NCI-H226 (cell line): ENCODE results near the gene CACNA2D1.
A peak's percentile ranks its signal among the peaks of the same experiment; 100 is the strongest.

Experiments used
- DNase-seq: peaks from one replicate; pipeline ENCODE4 v3.0.0-alpha.2; 2015

The CACNA2D1 gene

DNA sequence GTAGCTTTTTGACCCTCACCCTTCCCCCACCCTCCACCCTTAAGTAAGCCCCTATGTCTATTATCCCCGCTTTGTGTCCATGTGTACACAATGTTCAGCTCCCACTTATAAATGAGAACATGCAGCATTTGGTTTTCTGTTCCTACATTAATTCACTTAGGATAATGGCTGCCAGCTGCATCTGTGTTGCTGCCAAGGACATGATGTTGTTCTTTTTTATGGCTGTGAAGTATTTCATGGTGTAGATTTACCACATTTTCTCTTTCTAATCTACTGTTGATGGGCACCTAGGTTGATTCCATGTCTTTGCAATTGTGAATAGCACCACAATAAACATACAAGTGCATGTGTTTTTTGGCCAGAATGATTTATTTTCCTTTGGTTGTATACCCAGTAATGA lies 232.2 kb downstream of the CACNA2D1 start:
- DNase-seq, result no peak

GRCh38 chr7:82210416-82211184 lies 233.0 kb downstream of the CACNA2D1 start:
- no peak for DNase-seq

GRCh38 chr7:82209179-82209747 lies 234.3 kb downstream of the CACNA2D1 start:
- DNase-seq, result no peak

DNA sequence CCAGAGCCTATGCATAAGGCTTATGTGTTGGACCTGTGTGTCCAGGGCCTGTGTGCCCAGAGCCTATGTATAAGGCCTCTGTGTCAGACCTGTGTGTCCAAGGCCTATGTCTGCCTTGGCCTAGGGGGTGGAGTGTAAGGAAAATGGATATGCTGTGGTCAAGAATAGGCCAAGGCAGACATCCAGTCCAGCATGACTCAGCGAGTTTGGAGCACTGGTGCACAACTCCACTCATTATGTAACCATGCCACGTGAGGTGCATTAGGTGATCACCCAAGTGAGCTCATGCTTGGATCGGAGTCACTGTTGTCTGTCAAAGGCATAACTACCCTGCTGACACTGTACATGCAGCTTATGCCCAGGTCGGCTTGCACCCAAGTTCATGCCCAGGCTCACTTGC lies 238.9 kb downstream of the CACNA2D1 start:
- peak; percentile 75 for DNase-seq

- DNase-seq, result no peak
Measured at GRCh38 chr7:82202965-82203364, 240.6 kb downstream of the CACNA2D1 start.

GRCh38 chr7:82202107-82202506 lies 241.5 kb downstream of the CACNA2D1 start:
- no peak for DNase-seq

DNA sequence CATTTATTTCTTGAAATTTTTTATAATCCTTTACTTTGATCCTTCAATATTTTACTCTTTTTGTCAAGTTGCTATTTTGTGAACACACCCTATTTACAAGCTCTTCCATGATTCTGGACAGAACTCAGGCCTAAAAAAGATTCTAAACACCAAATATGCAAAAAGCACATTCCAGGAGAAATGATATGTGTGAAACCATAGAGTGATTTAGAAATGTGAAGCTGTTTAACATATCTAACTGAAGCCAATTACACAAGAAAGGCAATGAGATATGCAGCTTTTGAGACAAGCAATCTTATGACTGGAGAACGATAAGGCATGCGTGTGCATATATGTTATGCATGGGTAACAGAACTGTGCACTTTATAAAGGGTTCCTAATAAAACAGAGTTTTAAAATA lies 243.0 kb downstream of the CACNA2D1 start:
- DNase-seq, result no peak

DNA sequence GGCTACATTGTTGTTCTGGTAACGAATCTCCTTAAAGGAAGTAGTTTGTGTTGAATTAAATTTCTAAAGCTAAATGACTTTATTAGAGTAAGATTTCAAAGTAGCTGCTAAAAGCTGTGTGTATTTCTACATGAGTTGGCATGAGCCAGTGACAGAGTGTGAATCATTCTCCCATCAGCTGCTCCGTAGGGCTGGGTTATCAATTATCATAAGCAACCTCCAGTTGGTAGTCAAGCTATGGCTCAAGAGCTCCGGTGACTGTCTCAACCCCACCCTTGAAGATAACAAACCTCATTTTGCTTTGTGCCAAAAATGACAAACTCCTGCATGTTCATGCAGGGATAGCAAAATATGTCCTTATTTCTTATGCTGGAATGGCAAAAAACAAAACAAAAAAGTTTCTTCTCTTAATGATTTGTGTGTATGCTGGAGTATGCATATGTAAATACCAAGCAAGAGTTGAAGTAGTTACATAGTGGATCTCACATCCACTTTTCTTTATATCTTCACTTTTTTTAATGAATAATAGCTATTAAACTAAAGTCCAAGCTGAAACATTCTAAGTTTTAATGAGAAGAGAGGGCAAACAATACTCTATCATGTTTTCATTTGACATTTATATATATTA lies 249.4 kb downstream of the CACNA2D1 start:
- DNase-seq, result peak; percentile 66

GRCh38 chr7:82188636-82189035 lies 254.9 kb downstream of the CACNA2D1 start:
- DNase-seq, result no peak

DNA sequence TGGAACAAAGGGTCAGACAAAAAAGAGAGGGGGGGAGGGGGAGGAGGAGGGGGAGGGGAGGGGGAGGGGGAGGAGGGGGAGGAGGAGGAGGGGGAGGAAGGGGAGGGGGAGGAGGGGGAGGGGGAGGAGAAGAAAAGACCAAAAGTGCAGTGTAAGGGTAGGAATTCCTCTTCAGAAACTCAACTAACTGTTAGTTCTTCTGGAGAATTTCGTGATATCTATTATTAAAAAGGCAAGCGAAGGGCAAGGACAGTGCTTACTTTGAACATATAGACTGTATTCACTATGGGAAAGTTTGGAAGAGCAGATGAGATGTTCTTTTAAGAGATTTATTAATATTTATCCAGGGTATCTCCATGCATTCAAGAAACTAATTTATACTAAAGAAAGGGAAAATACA lies 258.1 kb downstream of the CACNA2D1 start:
- DNase-seq, result no peak

DNA sequence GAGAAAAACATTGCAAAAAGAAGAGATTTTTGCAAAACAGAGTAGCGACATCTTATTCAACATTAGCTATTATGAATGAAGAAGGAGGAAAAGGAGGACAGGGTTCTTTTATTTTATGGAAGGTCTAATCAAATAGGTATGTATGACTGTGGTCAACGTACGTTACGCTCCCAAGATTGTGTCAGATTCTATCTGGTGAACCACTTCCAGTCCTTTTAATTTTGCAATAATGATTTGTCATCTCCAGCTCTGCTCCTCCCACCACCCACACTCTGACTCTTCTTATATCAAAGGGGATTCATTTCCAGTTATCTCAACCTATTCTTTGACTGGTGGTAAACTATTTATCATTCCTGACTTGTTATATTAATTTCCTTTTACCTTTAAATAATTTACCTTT lies 259.9 kb downstream of the CACNA2D1 start:
- DNase-seq, result peak; percentile 93

- DNase-seq, result no peak
Measured at GRCh38 chr7:82179311-82179710, 264.3 kb downstream of the CACNA2D1 start.

DNA sequence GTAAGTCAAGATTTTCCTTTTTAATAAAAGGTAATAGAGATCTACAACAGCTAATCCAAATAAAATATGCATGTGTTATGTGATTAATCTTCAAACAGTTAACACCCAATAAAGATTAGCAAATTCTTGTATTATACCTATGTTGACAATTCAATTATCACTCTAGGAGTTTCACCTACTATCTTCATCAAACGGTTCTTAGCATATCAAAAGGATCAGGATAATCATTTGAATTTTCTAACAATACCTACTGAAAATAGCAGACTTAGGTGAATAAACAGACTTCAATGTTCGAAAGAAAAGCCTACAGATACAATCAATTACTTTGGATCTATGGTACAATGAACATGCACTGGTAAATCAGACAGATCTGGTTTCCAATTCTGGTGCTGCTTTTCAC lies 268.3 kb downstream of the CACNA2D1 start:
- DNase-seq, result no peak

DNA sequence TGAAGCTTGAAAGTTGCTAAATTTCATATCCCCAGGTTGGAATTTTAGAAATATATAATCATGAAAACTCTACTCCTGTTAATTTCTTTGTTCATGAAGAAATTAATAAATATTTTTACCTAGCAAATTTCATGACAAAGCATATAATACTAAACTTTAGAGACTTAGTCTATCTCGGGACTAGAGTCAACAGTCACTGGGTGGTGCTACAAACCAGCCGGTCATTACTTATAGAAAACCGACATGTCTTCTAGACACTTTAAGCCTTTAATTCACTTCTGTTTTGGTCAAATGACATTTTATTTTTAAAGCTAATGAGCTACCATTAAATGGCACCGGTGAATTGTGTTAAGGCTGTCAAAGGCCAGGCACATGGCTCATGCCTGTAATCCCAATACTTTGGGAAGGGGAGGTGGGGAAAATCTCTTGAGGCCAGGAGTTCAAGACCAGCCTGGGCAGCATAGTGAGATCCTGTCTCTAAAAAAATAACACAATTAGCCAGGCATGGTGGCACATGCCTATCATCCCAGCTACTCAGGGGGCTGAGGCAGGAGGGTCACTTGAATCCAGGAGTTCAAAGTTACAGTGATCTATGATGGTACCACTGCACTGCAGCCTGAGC lies 270.1 kb downstream of the CACNA2D1 start:
- DNase-seq, result no peak

GRCh38 chr7:82172881-82173280 lies 270.7 kb downstream of the CACNA2D1 start:
- no peak for DNase-seq

DNA sequence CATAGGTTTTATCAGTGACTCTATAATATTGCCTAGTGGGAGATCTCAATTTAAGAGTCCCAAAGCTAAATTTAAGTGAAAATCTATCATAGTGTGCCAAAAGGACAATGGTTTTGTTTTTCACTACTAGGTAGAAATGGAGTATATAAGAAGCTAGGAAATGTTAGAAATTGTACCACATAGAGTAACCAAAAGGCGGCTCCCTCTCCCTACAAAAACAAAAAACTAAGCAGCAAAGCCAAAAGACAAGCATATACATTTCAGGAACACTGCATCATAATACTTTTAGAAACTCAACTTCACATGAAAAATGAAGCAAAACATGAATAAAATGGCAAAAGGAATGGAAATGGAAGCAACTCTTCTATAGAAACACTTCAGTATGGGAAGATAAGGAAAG lies 271.6 kb downstream of the CACNA2D1 start:
- DNase-seq, result no peak

DNA sequence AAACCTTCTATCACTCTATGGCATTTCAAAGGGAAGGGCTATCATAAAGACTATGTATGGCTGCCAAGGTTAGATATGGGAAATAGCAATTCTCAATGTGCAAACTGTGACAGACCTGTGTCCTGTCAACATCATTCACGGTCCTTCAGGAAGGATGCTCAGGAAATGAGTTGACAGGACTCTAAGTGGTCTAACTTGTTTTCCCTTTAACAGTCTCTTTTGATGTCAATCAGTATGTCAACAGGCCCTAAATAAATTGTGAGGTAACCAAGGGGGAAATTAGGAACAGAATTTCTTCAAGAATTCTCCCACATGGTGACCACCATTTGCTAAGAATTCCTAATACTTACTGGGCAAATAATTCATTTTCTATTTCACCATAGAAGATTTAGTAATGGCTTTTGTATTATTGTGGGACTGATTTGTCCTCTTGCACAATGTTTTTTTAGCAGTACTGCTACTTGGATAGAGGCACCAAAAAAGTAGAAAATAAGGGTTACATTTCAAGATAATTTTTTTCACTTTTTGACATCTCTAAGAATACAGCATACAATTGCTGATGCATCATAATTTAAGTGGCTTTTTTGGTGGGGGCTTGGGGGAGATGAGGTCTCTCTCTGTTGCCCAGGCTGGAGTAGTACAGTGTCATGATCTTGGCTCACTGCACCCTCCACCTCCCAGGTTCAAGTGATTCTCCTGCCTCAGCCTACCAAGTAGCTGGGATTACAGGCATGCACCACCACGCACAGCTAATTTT lies 275.8 kb downstream of the CACNA2D1 start:
- DNase-seq, result no peak

- DNase-seq, result no peak
Measured at GRCh38 chr7:82166260-82167015, 277.1 kb downstream of the CACNA2D1 start.

DNA sequence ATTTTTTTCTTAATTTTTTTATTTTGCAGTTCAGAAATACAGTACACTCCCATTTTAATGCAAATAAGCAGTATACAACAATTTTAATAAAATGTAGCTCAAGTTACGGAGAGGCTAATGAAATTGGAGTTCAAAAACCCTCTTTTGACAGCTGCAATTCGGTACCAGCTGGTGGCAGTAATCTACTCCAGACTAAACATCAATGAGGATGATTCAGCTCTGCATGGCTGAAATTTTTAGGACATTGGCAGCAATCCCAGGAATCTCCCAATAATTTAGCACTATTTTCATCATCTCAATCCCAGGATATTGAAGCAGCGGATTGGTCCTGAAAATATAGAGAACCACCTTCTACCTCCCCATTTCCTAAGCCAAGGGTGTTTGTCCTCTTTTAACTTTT lies 278.8 kb downstream of the CACNA2D1 start:
- DNase-seq, result peak; percentile 31

DNA sequence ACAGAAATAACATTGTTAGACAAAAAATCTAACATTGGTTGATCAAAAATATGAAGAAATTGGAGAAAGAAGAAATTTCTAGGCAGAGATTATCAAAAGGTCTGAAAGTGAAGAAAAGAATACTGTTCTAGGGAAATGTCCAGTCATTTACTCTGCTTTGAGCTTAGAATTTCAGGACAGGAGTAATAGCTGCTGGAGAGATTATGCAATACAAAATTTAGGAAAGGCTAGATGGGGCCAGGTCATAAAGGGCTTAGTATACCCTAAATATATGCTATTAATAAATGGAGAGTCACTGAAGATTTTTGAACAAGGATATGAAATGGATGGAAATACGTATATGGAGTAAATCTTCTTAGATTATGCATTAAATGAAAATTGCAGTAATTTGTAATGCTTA lies 279.2 kb downstream of the CACNA2D1 start:
- no peak for DNase-seq

DNA sequence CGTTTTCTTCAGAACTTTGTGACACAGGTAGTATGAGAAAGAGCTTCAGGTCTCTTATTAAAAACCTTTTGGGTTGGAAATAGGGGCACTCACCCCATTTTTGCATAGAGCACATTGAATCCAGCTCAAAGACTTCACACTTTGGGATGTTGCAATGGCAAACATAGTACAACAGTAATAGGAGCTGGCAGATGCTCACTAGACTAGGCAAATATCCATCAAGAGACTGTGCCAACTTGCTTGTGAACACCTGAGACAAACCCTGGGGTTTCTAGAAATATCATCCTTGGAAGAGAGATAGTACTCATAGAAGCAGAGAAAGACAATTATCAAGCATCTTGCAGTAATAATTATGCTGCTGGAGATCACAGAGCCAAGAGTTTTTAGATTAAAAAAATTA lies 280.0 kb downstream of the CACNA2D1 start:
- DNase-seq, result no peak

GRCh38 chr7:82162289-82162688 lies 281.3 kb downstream of the CACNA2D1 start:
- DNase-seq, result no peak
